HT-29 (cell line): Measurements from ENCODE around the gene C3. TPM values are rescaled to one million over a fixed set of nuclear protein-coding genes. Genes with fewer than 3 reads are reported as not detected.
"Not testable (repeated sequence)": the region's sequence is repeated elsewhere in the genome, so short reads cannot be mapped to it uniquely, and the experiment has no call there.

Source experiments
- DNase-seq: peaks from one replicate; pipeline ENCODE4 v3.0.0-alpha.2; 2015; ENCODE audit warnings: low spot score
- total RNA-seq: library from RNA; depleted of rRNA; stranded (reverse); fragments of >200 nt; shearing (Covaris generic); gene quantifications from 2 replicates; pipeline ENCODE4 v1.2.3, GENCODE V29; 2014

The C3 gene
- total RNA-seq, 1 experiment from 2014 or later: 0.64 TPM

DNA sequence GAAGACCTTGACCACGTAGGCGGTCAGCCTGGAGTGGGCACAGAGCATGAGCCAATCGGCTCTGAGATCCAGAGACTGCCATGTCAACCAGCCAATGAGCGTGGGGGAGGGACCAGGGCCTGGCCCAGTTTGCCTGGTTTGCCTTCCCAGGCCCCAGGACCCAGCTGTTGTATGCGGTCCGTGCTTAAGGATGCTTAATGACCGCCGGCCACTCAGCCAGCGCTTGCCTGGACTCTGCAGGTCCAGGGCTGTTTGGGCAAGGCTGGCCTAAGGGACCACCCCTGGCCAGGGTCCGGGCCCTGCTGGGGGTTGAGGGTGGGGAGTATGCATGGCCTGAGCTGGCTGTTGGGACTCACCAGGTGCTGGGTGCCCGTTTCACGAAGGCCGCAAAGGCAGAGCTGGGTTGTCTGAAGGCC is 27.4 kb downstream of the C3 start:
- no peak for DNase-seq

- no peak for DNase-seq
Observed at GRCh38 chr19:6692027-6692426, 28.4 kb downstream of the C3 start.

GRCh38 chr19:6691342-6691741 is 29.1 kb downstream of the C3 start:
- no peak for DNase-seq

DNA sequence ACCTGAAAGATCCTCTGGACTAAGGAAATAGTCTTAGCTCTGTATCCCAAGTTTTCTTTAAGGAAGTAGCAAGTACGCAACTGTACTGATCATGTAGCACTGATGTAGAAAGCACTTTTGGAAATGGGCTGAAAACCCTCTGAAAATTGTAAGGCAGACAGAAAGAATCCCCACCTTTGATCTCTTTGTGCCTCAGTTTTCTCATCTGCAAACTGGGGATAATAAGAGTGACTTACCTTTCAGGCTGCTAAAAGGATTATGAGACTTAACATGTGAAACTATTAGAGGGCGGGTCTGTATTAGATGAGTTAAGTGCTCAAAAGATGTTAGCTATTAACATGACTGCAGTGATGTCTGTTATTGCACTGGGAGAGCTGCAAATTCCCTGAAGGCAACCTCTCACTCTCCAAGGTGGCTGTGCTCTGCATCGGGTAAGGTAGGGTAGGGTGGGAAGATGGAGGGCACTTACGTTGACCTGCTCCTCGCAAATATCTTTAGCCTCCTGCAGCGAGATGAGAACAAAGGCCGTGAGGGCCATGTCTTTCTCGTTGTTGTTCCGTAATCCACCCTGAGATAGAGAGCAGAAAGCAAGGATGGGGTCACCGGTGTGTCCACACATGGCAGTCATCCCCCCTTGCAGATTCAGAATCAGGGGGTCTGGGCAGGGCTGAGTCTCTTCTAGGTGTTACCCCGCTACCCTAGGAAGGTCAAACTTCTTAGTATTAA is 30.1 kb downstream of the C3 start:
- no peak for DNase-seq

DNA sequence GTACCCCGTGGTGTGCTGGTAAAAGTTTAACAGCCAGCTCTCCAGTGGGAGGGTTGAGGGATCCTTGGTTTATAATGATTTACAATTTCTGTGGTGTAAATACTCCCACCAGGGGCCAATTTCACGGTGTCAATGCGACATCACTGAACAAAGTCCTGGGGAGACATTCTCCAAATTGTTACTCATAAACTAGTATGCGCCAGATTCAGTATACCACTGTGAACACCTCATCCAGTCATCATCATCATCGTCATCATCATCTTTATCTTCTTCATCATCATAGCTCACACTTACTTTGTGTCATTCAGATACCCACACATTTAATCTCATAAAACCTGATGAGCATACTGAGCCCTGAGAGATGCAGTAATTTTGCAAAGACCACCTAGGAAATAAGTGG is 33.3 kb downstream of the C3 start:
- no peak for DNase-seq

GRCh38 chr19:6686628-6686975 is 33.8 kb downstream of the C3 start:
- no peak for DNase-seq

DNA sequence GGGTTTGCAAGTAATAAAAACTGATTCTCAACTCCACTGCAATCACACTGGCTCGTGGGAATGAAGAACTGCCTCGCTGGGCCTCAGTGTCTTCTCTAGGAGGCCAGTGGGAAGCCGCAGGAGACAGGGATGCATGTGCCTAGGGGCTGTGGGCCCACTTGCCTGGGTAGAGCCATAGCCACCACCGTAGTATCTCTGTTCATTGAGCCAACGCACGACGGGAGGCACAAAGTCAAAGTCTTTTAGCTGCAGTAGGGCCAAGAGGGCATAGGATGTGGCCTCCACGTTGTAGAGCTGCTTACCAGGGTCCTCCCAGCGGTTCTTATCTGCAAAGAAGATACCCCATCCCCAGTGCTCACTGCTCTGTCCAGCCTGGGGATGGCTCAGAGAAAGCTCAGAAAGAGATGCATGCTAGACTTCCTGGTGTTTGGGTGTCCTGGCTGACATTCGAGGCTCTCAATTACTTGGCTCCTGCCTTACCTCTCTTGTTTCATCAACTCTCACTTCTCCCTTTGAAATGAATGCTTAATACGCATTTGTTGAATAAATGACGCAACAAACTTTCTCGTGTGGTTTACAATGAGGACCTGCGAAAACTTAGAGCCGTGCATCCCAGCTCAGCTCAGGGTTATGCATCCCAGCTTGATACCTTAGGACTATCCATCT is 34.4 kb downstream of the C3 start:
- DNase-seq: no peak

DNA sequence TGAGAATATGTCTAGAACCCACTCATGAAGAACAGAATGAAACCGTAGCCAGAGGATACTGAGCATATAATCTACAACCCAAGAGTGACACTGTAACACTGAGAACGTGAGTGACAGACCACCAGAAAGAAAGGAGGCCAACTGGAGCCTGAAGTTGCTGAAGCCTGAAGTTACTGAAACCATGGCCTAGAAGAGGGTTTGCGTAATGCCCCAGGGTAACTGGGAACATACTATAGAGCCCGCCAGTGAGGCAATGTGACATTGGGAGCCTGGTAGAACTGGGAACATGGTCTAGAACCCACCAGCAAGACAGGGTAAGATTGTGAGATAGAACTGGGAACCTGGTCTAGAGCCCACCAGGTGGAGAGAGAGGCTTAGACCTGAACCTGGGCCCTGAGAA is 35.0 kb downstream of the C3 start:
- DNase-seq: no peak

DNA sequence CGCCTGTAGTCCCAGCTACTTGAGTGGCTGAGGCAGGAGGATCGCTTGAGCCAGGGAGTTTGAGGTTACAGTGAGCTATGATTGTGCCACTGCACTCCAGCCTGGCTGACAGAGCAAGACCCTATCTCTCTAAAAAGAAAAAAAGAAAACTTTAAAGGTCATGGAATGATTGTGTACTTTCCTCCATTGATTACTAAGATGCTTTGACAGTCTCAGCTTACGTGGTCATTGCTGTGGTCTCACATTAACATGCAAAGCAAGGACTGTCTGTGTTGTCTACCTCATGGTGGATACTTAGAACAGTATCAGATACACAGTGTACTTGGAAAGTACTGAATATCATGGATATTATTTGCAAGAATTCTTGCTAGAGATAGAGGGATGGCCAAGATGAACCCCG is 36.5 kb downstream of the C3 start:
- DNase-seq: no peak

- DNase-seq: no peak
Observed at GRCh38 chr19:6682607-6683128, 37.8 kb downstream of the C3 start.

DNA sequence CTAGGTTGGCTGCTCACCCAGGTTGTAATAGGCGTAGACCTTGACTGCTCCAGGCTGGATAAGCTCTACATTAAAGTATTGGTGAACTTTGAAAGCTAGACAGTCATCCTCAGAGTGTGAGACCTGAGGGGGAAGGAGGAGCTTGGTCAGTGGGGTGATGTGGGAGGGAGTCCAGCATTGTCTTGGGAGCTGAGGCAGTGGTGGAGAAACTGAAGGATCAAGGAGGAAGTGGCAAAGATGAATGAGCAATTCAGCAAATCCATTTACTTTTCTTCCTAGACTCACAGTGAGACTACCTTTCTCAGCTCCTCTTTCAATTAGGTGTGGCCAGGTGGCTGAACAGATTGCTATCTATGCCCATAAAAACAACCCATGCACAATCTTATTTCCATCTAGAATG is 40.3 kb downstream of the C3 start:
- DNase-seq: no peak

DNA sequence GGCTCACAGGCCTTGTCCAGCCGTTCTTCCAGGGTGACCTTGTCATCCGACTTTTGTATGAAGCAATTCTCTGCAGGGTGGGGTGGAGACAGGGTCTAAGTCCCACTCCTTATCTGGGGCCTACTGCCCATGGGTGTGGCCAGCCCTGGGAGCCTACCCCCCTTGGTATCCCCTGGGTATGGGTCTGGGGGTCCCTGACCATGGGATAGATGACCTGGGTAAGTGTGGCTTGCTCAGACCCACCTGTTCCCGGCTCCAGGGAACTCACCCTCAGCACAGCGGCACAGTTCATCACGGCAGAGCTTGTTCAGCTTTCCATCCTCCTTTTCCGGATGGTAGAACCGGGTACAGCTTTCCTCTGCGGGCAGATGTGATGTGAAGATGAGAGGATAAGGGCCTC is 41.3 kb downstream of the C3 start:
- no peak for DNase-seq

DNA sequence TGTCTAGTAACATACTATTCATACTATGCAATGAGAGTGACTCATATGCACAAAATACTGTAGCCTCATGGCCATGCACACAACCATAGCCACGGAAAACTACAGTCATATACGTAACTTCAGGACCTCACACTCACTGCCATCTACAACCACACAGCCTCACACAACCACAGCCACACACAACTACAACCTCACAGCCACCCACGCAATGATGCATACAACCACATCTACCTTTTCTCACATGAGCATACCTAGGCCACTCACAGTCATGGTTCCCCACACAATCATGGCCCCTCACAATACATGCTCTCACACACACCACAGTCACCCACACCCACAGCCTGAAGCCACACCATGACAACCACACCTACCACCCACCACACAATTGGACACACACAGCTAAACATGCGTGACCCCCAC is 41.8 kb downstream of the C3 start:
- DNase-seq: no peak

DNA sequence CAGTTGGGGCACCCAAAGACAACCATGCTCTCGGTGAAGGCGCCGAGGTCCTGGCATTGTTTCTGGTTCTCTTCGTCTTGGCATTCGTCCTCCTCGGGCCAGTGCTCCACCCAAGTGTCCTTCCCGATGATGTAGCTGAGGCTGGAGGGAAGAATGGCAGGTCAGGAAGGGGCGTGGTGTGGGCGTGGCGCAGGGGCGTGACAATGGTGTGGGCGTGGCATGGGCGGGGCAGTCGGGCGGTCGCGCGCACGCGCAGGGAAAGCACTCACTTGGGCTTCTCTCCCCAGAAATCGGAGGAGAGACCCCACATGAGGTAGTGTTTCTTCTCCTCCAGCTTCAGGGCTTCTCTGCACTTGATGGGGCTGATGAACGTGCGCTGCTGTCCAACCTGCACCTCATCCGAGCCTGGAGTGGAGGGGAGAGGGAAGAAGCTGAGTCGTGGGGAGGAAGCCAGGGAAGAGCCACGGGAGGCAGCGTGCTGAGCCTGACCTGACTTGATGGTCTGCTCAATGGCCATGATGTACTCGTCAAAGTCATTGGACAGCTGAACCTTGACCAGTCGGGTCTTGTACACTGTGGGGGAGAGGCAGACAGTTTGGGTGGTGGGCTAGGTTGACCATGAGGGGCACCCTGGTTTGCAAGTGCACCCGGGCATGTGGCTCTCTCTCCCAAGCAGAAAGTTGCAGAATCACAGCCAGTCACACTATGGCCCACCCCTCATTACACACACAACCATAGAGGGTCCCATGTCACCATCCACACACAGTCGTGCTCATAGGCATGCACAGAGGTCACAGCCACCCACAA is 42.4 kb downstream of the C3 start:
- DNase-seq: no peak

DNA sequence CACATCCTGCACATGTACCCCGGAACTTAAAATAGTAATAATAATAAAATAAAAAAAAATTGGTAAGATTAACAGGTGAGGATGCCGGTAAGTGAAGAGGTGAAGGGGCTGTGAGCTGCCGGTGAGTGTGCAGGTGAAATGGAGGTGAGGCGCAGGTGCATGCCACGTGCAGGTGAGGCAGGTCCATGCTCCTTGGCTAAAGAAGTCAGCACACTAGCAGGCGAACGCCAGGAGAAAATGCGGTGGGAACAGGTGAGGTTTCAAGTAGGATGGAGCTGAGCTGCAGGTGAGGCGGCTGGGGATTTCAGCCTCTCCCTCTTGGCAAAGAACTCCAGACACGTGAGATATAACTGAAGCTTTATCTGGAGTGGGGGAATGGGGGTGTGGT is 43.0 kb downstream of the C3 start:
- no peak for DNase-seq

- DNase-seq: no peak
Observed at GRCh38 chr19:6676288-6676687, 44.2 kb downstream of the C3 start.

GRCh38 chr19:6674868-6675305 is 45.6 kb downstream of the C3 start:
- DNase-seq: peak; percentile 31

DNA sequence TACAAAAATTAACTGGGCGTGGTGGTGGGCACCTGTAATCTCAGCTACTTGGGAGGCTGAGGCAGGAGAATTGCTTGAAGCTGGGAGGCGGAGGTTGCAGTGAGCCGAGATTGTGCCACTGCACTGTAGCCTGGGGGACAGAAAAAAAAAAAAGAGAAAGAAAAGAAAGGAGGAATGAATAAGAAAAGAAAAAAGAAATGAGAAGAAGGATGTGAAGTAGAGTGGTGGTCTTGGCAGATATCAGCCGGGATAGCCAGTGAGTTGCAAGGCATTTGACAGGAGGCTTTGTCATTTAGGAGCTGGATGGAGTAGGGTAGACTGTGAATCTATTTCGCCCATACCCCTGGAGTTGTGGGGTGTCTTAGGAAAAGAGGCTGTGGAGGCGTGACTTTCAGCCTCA is 46.0 kb downstream of the C3 start:
- DNase-seq: not testable (repeated sequence)

GRCh38 chr19:6672693-6673290 is 47.7 kb downstream of the C3 start:
- no peak for DNase-seq

DNA sequence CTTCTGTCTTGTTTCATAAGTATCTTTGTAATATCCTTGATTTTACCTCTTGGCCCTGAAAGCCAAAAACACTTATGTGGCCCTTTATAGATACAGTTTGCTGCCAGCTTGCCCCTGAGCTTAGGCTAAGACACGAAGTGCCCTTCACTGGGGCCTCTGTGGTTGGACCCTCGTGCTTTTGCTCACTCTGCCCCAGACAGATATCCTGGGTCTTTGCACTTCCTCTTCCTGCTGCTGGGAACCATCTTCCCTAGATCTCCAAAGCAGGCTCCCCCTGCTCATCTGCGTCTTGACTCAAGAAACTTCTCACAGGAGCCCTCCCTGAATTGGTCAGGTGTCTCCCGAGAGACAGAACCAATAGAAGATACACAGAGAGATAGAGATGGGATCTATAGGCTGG is 48.5 kb downstream of the C3 start:
- DNase-seq: no peak

GRCh38 chr19:6668691-6669090 is 51.8 kb downstream of the C3 start:
- DNase-seq: no peak

DNA sequence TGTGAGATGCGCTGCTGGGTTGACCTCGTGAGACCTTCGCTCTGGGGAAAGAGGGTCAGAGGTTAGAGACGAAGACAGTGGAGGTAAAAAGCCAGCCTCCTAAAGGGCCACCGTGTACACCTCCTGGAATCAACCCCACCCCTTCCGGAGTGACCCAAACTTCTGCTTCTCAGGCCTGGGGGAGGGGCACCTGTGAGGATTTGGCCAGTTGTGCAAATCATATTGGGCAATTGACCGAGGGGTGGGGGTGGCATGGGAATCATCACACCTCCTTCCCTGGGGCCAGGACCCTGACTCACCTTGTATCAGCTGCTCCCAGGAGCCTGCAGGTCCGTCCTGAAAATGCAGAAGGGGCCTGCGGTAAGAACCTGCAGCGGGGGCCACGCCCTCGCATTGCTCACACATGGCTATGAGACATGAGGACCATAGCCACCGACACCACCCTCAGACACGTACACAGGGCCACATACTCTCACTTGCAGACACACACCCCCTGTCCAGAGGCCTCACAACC is 53.3 kb downstream of the C3 start:
- DNase-seq: no peak
